SH-SY5Y (cell line): ENCODE results near the gene SSPN.

Source experiments
- GATA2 ChIP-seq: IDR thresholded peaks from 2 replicates; pipeline ENCODE4 v1.6.1; 2011; ENCODE audit warnings: mild to moderate bottlenecking, low read depth, low read length
- GATA3 ChIP-seq: IDR thresholded peaks from 2 replicates; pipeline ENCODE4 v1.6.1; 2011; ENCODE audit warnings: low read depth, mild to moderate bottlenecking, low read length, moderate library complexity

GRCh38 chr12:26298785-26299621, 103.6 kb downstream of the SSPN start:
- no peak for TF ChIP-seq GATA2
- TF ChIP-seq GATA3, result no peak
